SH-SY5Y (cell line): ENCODE results near the gene ATRN.

ENCODE experiments used
- GATA2 ChIP-seq: IDR thresholded peaks from 2 replicates; pipeline ENCODE4 v1.6.1; 2011; ENCODE audit warnings: mild to moderate bottlenecking, low read depth, low read length
- GATA3 ChIP-seq: IDR thresholded peaks from 2 replicates; pipeline ENCODE4 v1.6.1; 2011; ENCODE audit warnings: low read depth, mild to moderate bottlenecking, low read length, moderate library complexity

- TF ChIP-seq GATA2 (no peak), GATA3 (no peak)
Measured at GRCh38 chr20:3674995-3675900, 204.4 kb downstream of the ATRN start.
